MM.1S (cell line): ENCODE results near the gene VEGFA.

Experiments used
- DNase-seq: peaks from one replicate; pipeline ENCODE4 v3.0.0-alpha.2; 2015
- H2AFZ ChIP-seq: fragments of 300-600 bp; sonication (generic); 2 replicates; pipeline ENCODE4 v1.6.0; 2016; ENCODE audit warnings: antibody characterized with exemption, low read length
- H3F3A ChIP-seq: fragments of 300-600 bp; sonication (generic); 2 replicates; pipeline ENCODE4 v1.6.1; 2016; ENCODE audit warnings: mild to moderate bottlenecking, antibody characterized with exemption, low read length, moderate library complexity, mixed read lengths; ENCODE audit not compliant: insufficient read depth
- H3K27ac ChIP-seq: fragments of 300-600 bp; sonication (generic); 2 replicates; pipeline ENCODE4 v1.5.1; 2016; ENCODE audit warnings: mild to moderate bottlenecking, low read length
- H3K27me3 ChIP-seq: fragments of 300-600 bp; sonication (generic); replicated peaks from 2 replicates; pipeline ENCODE4 v1.6.0; 2016; ENCODE audit warnings: low read length; ENCODE audit not compliant: insufficient read depth
- H3K36me3 ChIP-seq: fragments of 300-600 bp; sonication (generic); replicated peaks from 2 replicates; pipeline ENCODE4 v1.6.1; 2016; ENCODE audit warnings: mild to moderate bottlenecking, low read length, mixed read lengths; ENCODE audit not compliant: insufficient read depth
- H3K4me1 ChIP-seq: fragments of 300-600 bp; sonication (generic); 2 replicates; pipeline ENCODE4 v1.6.1; 2016; ENCODE audit warnings: low read length, mixed read lengths
- H3K4me2 ChIP-seq: fragments of 300-600 bp; sonication (generic); 2 replicates; pipeline ENCODE4 v1.6.0; 2016; ENCODE audit warnings: low read depth, low read length
- H3K4me3 ChIP-seq: fragments of 300-600 bp; sonication (generic); 2 replicates; pipeline ENCODE4 v1.5.1; 2016; ENCODE audit warnings: low read length, mixed read lengths
- H3K79me2 ChIP-seq: fragments of 300-600 bp; sonication (generic); 2 replicates; pipeline ENCODE4 v1.6.1; 2016; ENCODE audit warnings: mixed run types, low read length, mixed read lengths
- H3K9ac ChIP-seq: fragments of 300-600 bp; sonication (generic); 2 replicates; pipeline ENCODE4 v1.6.1; 2016; ENCODE audit warnings: low read length, mixed read lengths
- H3K9me2 ChIP-seq: fragments of 300-600 bp; sonication (generic); replicated peaks from 2 replicates; pipeline ENCODE4 v1.6.1; 2016; ENCODE audit warnings: mild to moderate bottlenecking, low read length, mixed read lengths; ENCODE audit not compliant: insufficient read depth
- H3K9me3 ChIP-seq: fragments of 300-600 bp; sonication (generic); replicated peaks from 2 replicates; pipeline ENCODE4 v1.6.1; 2016; ENCODE audit warnings: mild to moderate bottlenecking, low read length, mixed read lengths; ENCODE audit not compliant: insufficient read depth
- H4K20me1 ChIP-seq: fragments of 300-600 bp; sonication (generic); 2 replicates; pipeline ENCODE4 v1.6.1; 2016; ENCODE audit warnings: mild to moderate bottlenecking, low read length, moderate library complexity, mixed read lengths; ENCODE audit not compliant: insufficient read depth
- EZH2 ChIP-seq: fragments of 300-600 bp; sonication (generic); optimal IDR thresholded peaks from 2 replicates; pipeline ENCODE3; 2017; ENCODE audit warnings: low read depth, mild to moderate bottlenecking, antibody characterized with exemption, low read length, mixed read lengths
- EZH2phosphoT487 ChIP-seq: fragments of 300-600 bp; sonication (generic); IDR thresholded peaks from 2 replicates; pipeline ENCODE4 v1.6.1; 2018; ENCODE audit warnings: antibody characterized with exemption, low read length
- TF ChIP-seq, protein P1 (sequence below): fragments of 300-600 bp; sonication (generic); IDR thresholded peaks from 2 replicates; pipeline ENCODE4 v1.5.1; 2016; ENCODE audit warnings: antibody characterized with exemption, low read length, mixed read lengths

The VEGFA gene

DNA sequence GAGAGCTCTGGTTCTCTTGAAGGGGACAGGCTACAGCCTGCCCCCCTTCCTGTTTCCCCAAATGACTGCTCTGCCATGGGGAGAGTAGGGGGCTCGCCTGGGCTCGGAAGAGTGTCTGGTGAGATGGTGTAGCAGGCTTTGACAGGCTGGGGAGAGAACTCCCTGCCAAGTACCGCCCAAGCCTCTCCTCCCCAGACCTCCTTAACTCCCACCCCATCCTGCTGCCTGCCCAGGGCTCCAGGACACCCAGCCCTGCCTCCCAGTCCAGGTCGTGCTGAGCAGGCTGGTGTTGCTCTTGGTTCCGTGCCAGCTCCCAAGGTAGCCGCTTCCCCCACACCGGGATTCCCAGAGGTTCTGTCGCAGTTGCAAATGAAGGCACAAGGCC lies 9.8 kb downstream of the VEGFA start:
- peaks cover 8% of the 10 kb centered on the region for H3K4me1 ChIP-seq
- peaks cover 8% of the 10 kb centered on the region; the same call in 1 of the 2 replicates for H3K36me3 ChIP-seq
- peaks cover 76% of the 10 kb centered on the region for H3K79me2 ChIP-seq
- H3F3A ChIP-seq = no peaks in the 10 kb centered on the region
- H3K9ac ChIP-seq = no peak overlapping the region
- TF ChIP-seq, protein P1, sequence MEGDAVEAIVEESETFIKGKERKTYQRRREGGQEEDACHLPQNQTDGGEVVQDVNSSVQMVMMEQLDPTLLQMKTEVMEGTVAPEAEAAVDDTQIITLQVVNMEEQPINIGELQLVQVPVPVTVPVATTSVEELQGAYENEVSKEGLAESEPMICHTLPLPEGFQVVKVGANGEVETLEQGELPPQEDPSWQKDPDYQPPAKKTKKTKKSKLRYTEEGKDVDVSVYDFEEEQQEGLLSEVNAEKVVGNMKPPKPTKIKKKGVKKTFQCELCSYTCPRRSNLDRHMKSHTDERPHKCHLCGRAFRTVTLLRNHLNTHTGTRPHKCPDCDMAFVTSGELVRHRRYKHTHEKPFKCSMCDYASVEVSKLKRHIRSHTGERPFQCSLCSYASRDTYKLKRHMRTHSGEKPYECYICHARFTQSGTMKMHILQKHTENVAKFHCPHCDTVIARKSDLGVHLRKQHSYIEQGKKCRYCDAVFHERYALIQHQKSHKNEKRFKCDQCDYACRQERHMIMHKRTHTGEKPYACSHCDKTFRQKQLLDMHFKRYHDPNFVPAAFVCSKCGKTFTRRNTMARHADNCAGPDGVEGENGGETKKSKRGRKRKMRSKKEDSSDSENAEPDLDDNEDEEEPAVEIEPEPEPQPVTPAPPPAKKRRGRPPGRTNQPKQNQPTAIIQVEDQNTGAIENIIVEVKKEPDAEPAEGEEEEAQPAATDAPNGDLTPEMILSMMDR = no peak
- no peak for TF ChIP-seq EZH2phosphoT487
- no peak for TF ChIP-seq EZH2
- no peak overlapping the region for H3K4me2 ChIP-seq
- no peaks in the 10 kb centered on the region for H3K27me3 ChIP-seq
- H3K27ac ChIP-seq = no peak overlapping the region
- no peaks in the 10 kb centered on the region for H3K9me2 ChIP-seq
- no peak overlapping the region for H2AFZ ChIP-seq
- H3K9me3 ChIP-seq = no peaks in the 10 kb centered on the region
- DNase-seq = no peak
- no peak overlapping the region for H3K4me3 ChIP-seq
- peaks cover 6% of the 10 kb centered on the region; the same call in 1 of the 2 replicates for H4K20me1 ChIP-seq

DNA sequence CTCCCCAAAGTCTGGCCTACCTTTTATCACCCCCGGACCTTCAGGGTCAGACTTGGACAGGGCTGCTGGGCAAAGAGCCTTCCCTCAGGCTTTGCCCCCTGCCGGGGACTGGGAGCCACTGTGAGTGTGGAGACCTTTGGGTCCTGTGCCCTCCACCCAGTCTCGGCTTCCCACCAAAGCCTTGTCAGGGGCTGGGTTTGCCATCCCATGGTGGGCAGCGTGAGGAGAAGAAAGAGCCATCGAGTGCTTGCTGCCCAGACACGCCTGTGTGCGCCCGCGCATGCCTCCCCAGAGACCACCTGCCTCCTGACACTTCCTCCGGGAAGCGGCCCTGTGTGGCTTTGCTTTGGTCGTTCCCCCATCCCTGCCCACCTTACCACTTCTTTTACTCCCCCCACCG lies 10.3 kb downstream of the VEGFA start:
- Histone ChIP-seq H3K27ac (no peak overlapping the region), H3F3A (no peaks in the 10 kb centered on the region), H4K20me1 (peaks cover 2% of the 10 kb centered on the region; the same call in 1 of the 2 replicates), H3K9me2 (no peaks in the 10 kb centered on the region), H3K4me2 (no peak overlapping the region), H3K79me2 (peaks cover 72% of the 10 kb centered on the region), H3K27me3 (no peaks in the 10 kb centered on the region), H3K4me1 (peaks cover 3% of the 10 kb centered on the region; the same call in 1 of the 2 replicates), H3K4me3 (no peak overlapping the region), H2AFZ (no peak overlapping the region), H3K9me3 (no peaks in the 10 kb centered on the region), H3K36me3 (peaks cover 8% of the 10 kb centered on the region; the same call in 1 of the 2 replicates), H3K9ac (no peak overlapping the region)
- TF ChIP-seq, protein P1 = no peak
- no peak for TF ChIP-seq EZH2phosphoT487
- no peak for TF ChIP-seq EZH2
- no peak for DNase-seq

DNA sequence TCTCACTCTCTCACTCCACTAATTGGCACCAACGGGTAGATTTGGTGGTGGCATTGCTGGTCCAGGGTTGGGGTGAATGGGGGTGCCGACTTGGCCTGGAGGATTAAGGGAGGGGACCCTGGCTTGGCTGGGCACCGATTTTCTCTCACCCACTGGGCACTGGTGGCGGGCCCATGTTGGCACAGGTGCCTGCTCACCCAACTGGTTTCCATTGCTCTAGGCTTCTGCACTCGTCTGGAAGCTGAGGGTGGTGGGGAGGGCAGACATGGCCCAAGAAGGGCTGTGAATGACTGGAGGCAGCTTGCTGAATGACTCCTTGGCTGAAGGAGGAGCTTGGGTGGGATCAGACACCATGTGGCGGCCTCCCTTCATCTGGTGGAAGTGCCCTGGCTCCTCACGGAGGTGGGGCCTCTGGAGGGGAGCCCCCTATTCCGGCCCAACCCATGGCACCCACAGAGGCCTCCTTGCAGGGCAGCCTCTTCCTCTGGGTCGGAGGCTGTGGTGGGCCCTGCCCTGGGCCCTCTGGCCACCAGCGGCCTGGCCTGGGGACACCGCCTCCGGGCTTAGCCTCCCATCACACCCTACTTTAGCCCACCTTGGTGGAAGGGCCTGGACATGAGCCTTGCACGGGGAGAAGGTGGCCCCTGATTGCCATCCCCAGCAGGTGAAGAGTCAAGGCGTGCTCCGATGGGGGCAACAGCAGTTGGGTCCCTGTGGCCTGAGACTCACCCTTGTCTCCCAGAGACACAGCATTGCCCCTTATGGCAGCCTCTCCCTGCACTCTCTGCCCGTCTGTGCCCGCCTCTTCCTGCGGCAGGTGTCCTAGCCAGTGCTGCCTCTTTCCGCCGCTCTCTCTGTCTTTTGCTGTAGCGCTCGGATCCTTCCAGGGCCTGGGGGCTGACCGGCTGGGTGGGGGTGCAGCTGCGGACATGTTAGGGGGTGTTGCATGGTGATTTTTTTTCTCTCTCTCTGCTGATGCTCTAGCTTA lies 11.2 kb downstream of the VEGFA start:
- no peak for DNase-seq
- Histone ChIP-seq H3F3A (peaks cover 3% of the 10 kb centered on the region; the same call in 1 of the 2 replicates), H3K9me3 (no peaks in the 10 kb centered on the region), H3K9me2 (no peaks in the 10 kb centered on the region), H3K9ac (no peak overlapping the region), H3K4me3 (no peak overlapping the region), H3K4me2 (no peak overlapping the region), H3K79me2 (peaks cover 62% of the 10 kb centered on the region), H3K27ac (no peak overlapping the region), H4K20me1 (no peaks in the 10 kb centered on the region), H3K36me3 (peaks cover 8% of the 10 kb centered on the region; the same call in 1 of the 2 replicates), H2AFZ (no peak overlapping the region), H3K27me3 (no peaks in the 10 kb centered on the region), H3K4me1 (no peaks in the 10 kb centered on the region)
- no peak for TF ChIP-seq EZH2phosphoT487
